IMR-90 (cell line): ENCODE measurements around the gene OR6K6. TPM values are rescaled to one million over a fixed set of nuclear protein-coding genes. Genes with fewer than 3 reads are reported as not detected.

Experiments used
- ATAC-seq: fragments of 200-7000 bp; cut with Tn5 transposase; 2 replicates; pipeline ENCODE4 v1.9.1; 2020; ENCODE audit warnings: low read depth, mild to moderate bottlenecking, moderate library complexity
- BruUV-seq: library from RNA; stranded (reverse); fragments of 400-500 nt; replicated peaks from 2 replicates; lab custom pipeline; 2021; lab: Mats Ljungman, UMichigan
- CTCF ChIA-PET: fragments of 300-600 bp; formaldehyde crosslinking; extraction: SDS; loops from one replicate; lab custom pipeline; 2021; ENCODE audit warnings: antibody characterized with exemption; lab: Yijun Ruan, JAX
- POLR2A ChIA-PET: fragments of 300-600 bp; sonication (Branson Sonifier 250); formaldehyde crosslinking; loops from one replicate; lab custom pipeline; 2022; ENCODE audit warnings: antibody characterized with exemption; ENCODE audit not compliant: unreplicated experiment; lab: Charles Lee
- DNase-seq: peaks from one replicate; pipeline ENCODE4 v3.0.0; 2013
- H2AFZ ChIP-seq: replicated peaks from 2 replicates; pipeline ENCODE3; 2013; ENCODE audit warnings: low read length, mild to moderate bottlenecking; ENCODE audit not compliant: poor library complexity
- H2AK5ac ChIP-seq: 2 replicates; pipeline ENCODE4 v1.6.1; 2013; ENCODE audit warnings: low read depth, low read length, inconsistent platforms
- H2AK9ac ChIP-seq: replicated peaks from 2 replicates; pipeline ENCODE3; 2013; ENCODE audit warnings: mild to moderate bottlenecking, low read depth, low read length, moderate library complexity; ENCODE audit not compliant: poor library complexity
- H2BK120ac ChIP-seq: 2 replicates; pipeline ENCODE4 v1.6.1; 2013; ENCODE audit warnings: low read depth, low read length, inconsistent platforms
- H2BK15ac ChIP-seq: 3 replicates; pipeline ENCODE4 v1.6.1; 2013; ENCODE audit warnings: low read depth, low read length, inconsistent platforms
- H2BK20ac ChIP-seq: 2 replicates; pipeline ENCODE4 v1.6.1; 2013; ENCODE audit warnings: low read depth, mild to moderate bottlenecking, inconsistent platforms, low read length, moderate library complexity
- H2BK5ac ChIP-seq: 2 replicates; pipeline ENCODE4 v1.6.1; 2013; ENCODE audit warnings: mild to moderate bottlenecking, low read depth, low read length, inconsistent platforms; ENCODE audit not compliant: poor library complexity, severe bottlenecking
- H3K14ac ChIP-seq: replicated peaks from 2 replicates; pipeline ENCODE4 v1.6.1; 2013; ENCODE audit warnings: low read depth, low read length, inconsistent platforms
- H3K18ac ChIP-seq: 2 replicates; pipeline ENCODE4 v1.6.1; 2013; ENCODE audit warnings: low read depth, low read length, control low read depth
- H3K23ac ChIP-seq: 2 replicates; pipeline ENCODE4 v1.6.1; 2013; ENCODE audit warnings: low read depth, low read length, inconsistent platforms
- H3K27ac ChIP-seq: 2 replicates; pipeline ENCODE4 v1.5.1; 2013; ENCODE audit warnings: mild to moderate bottlenecking, control low read depth, low read length; ENCODE audit not compliant: insufficient read depth
- H3K27me3 ChIP-seq: 2 replicates; pipeline ENCODE4 v1.6.1; 2013; ENCODE audit warnings: low read length; ENCODE audit not compliant: control insufficient read depth, insufficient read depth
- H3K36me3 ChIP-seq: 2 replicates; pipeline ENCODE4 v1.6.1; 2013; ENCODE audit warnings: low read length, mixed read lengths; ENCODE audit not compliant: control insufficient read depth, insufficient read depth
- H3K4ac ChIP-seq: 2 replicates; pipeline ENCODE4 v1.6.1; 2013; ENCODE audit warnings: low read depth, low read length, inconsistent platforms
- H3K4me1 ChIP-seq: 2 replicates; pipeline ENCODE4 v1.6.1; 2013; ENCODE audit warnings: low read length, mixed read lengths; ENCODE audit not compliant: control insufficient read depth, insufficient read depth
- H3K4me2 ChIP-seq: 2 replicates; pipeline ENCODE4 v1.6.1; 2013; ENCODE audit warnings: low read depth, mild to moderate bottlenecking, control low read depth, low read length, moderate library complexity
- H3K4me3 ChIP-seq: 2 replicates; pipeline ENCODE4 v1.5.1; 2013; ENCODE audit warnings: low read depth, mild to moderate bottlenecking, control low read depth, low read length, moderate library complexity; ENCODE audit not compliant: insufficient read depth
- H3K56ac ChIP-seq: 2 replicates; pipeline ENCODE4 v1.6.1; 2013; ENCODE audit warnings: low read length, inconsistent platforms; ENCODE audit not compliant: insufficient read depth; ENCODE audit errors: extremely low read depth
- H3K79me1 ChIP-seq, 2 experiments: 2 replicates each; pipeline ENCODE4 v1.6.1; 2013; ENCODE audit warnings: low read length in 2 of 2, inconsistent platforms in 1 of 2, low read depth in 1 of 2
- H3K9ac ChIP-seq: 2 replicates; pipeline ENCODE4 v1.6.1; 2013; ENCODE audit warnings: low read depth, low read length, control low read depth
- H3K9me1 ChIP-seq: 2 replicates; pipeline ENCODE4 v1.6.1; 2013; ENCODE audit warnings: low read length, inconsistent platforms; ENCODE audit not compliant: insufficient read depth
- H3K9me3 ChIP-seq: 2 replicates; pipeline ENCODE4 v1.6.1; 2013; ENCODE audit warnings: low read length; ENCODE audit not compliant: control insufficient read depth, insufficient read depth
- H4K20me1 ChIP-seq: 2 replicates; pipeline ENCODE4 v1.6.1; 2013; ENCODE audit warnings: low read length, inconsistent platforms; ENCODE audit not compliant: insufficient read depth
- H4K5ac ChIP-seq: 2 replicates; pipeline ENCODE4 v1.6.1; 2013; ENCODE audit warnings: mild to moderate bottlenecking, low read depth, low read length, control low read depth
- H4K8ac ChIP-seq, 2 experiments: 2 replicates each; pipeline ENCODE4 v1.6.1; 2013; ENCODE audit warnings: low read depth in 2 of 2, low read length in 2 of 2, control low read depth in 1 of 2, inconsistent platforms in 1 of 2
- H4K91ac ChIP-seq: 2 replicates; pipeline ENCODE4 v1.6.1; 2013; ENCODE audit warnings: low read depth, low read length, inconsistent platforms; ENCODE audit not compliant: insufficient read depth
- CEBPB ChIP-seq: IDR thresholded peaks from 2 replicates; pipeline ENCODE4 v1.6.1; 2012; ENCODE audit warnings: low read depth, low read length, improper control_type of control experiment
- FOS ChIP-seq: fragments of 150-350 bp; IDR thresholded peaks from 2 replicates; pipeline ENCODE4 v1.6.1; 2016; ENCODE audit warnings: low read depth, low read length
- MAFK ChIP-seq: IDR thresholded peaks from 2 replicates; pipeline ENCODE4 v1.6.1; 2012; ENCODE audit warnings: low read depth, low read length, improper control_type of control experiment
- MAZ ChIP-seq: IDR thresholded peaks from 2 replicates; pipeline ENCODE4 v1.6.1; 2012; ENCODE audit warnings: low read depth, mild to moderate bottlenecking, low read length, improper control_type of control experiment, moderate library complexity, borderline replicate concordance
- NFE2L2 ChIP-seq: fragments of 150-350 bp; IDR thresholded peaks from 2 replicates; pipeline ENCODE4 v1.6.1; 2016; ENCODE audit warnings: low read depth, mild to moderate bottlenecking, low read length
- POLR2A ChIP-seq: IDR thresholded peaks from 2 replicates; pipeline ENCODE4 v1.6.1; 2012; ENCODE audit warnings: mild to moderate bottlenecking, low read depth, low read length
- RAD21 ChIP-seq: IDR thresholded peaks from 2 replicates; pipeline ENCODE4 v1.6.1; 2012; ENCODE audit warnings: low read length, improper control_type of control experiment
- SMC3 ChIP-seq: fragments of 150-350 bp; IDR thresholded peaks from 2 replicates; pipeline ENCODE4 v1.6.1; 2016; ENCODE audit warnings: low read depth, mild to moderate bottlenecking, antibody characterized with exemption, low read length, moderate library complexity
- USF2 ChIP-seq: fragments of 150-350 bp; IDR thresholded peaks from 2 replicates; pipeline ENCODE4 v1.6.1; 2017; ENCODE audit warnings: mild to moderate bottlenecking, antibody characterized with exemption, low read length, low read depth
- WGBS, 2 experiments: methylation state at CpG; one replicate each; pipeline versions ENCODE4 v1.1.5 to v1.1.7; 2013; ENCODE audit warnings: missing lambda C conversion rate in 2 of 2; ENCODE audit not compliant: insufficient read length in 1 of 2; ENCODE audit errors: extremely low coverage in 2 of 2; 5-methylcytosine and 5-hydroxymethylcytosine counted together
- dilution Hi-C: fragments of 300-500 bp; cut with HindIII; formaldehyde crosslinking; loops from one replicate; pipeline ENCODE4 v1.14.3; 2018; ENCODE audit warnings: low sequenced_read_pairs; ENCODE audit not compliant: unreplicated experiment
- in situ Hi-C: fragments of 300-500 bp; cut with MboI; formaldehyde crosslinking; loops from 3 replicates; pipeline ENCODE4 v1.14.3; 2019; ENCODE audit warnings: low sequenced_read_pairs, inconsistent platforms, mixed read lengths
- intact Hi-C: fragments of 100-400 bp; cut with micrococcal nuclease; formaldehyde crosslinking; loops from 2 replicates; pipeline ENCODE4 v1.10.0; 2022
- polyA plus RNA-seq, 3 experiments: library from polyadenylated mRNA; depleted of rRNA; stranded (reverse); fragments of >200 nt; gene quantifications; 2 replicates each; pipeline ENCODE4 v1.2.3, GENCODE V29; 2012; ENCODE audit warnings: low replicate concordance in 1 of 3
- total RNA-seq: library from RNA; depleted of rRNA; stranded (reverse); fragments of >200 nt; gene quantifications from 2 replicates; pipeline ENCODE4 v1.2.3, GENCODE V29; 2012
- TF ChIP-seq, protein P1 (sequence below): fragments of 150-350 bp; IDR thresholded peaks from 2 replicates; pipeline ENCODE4 v1.6.1; 2016; ENCODE audit warnings: low read depth, mild to moderate bottlenecking, low read length, moderate library complexity, borderline replicate concordance

Gene OR6K6
- total and polyA plus RNA-seq, 2 of the 4 experiments (the other 2 are of a cell fraction), result not detected

DNA sequence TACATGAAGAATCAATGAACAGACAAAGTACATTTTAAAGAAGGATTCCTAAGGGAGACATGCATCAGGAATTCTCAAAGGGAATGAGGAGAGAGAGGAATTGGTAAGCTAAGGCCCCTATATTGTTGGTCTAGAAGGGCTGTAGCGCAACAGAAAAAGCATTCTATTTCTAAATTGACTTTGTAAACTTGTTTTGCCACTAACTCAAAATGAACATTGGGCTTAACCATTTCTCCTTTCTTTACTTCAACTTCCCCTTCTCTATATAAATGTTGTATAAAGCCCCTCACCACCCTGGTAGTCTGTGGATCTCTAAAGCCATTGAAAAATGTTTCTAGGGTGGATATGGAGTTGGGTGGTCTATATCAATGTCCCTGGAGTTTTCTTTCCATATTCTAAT lies 46.9 kb downstream of the OR6K6 start:
- no peak overlapping the region for H3K4ac ChIP-seq
- no CpG with 5 or more reads among the region's 1 CpG for WGBS, 2 experiments
- no peak for ATAC-seq

More for the DNA sequence above, 46.9 kb downstream of the OR6K6 start:
- H2BK120ac ChIP-seq, result no peak overlapping the region
- BruUV-seq, result no TSS peak
- H3K56ac ChIP-seq, result no peak overlapping the region
- POLR2A ChIA-PET, result no interaction called here
- no peak overlapping the region for H3K14ac ChIP-seq
- in situ Hi-C loops (no loop called here), intact Hi-C loops (no loop called here), dilution Hi-C loops (no loop called here)
- H3K23ac ChIP-seq, result no peak overlapping the region
- DNase-seq, result no peak
- CTCF ChIA-PET, result no interaction called here
- no peaks in the 10 kb centered on the region for H3K36me3 ChIP-seq
- no peak overlapping the region for H2BK20ac ChIP-seq
- H3K27me3 ChIP-seq, result no peaks in the 10 kb centered on the region
- no peaks in the 10 kb centered on the region for H3K9me1 ChIP-seq
- TF ChIP-seq POLR2A (no peak), USF2 (no peak), MAZ (no peak), RAD21 (no peak), MAFK (no peak), FOS (no peak), SMC3 (no peak), NFE2L2 (no peak), CEBPB (no peak)
- TF ChIP-seq, protein P1, sequence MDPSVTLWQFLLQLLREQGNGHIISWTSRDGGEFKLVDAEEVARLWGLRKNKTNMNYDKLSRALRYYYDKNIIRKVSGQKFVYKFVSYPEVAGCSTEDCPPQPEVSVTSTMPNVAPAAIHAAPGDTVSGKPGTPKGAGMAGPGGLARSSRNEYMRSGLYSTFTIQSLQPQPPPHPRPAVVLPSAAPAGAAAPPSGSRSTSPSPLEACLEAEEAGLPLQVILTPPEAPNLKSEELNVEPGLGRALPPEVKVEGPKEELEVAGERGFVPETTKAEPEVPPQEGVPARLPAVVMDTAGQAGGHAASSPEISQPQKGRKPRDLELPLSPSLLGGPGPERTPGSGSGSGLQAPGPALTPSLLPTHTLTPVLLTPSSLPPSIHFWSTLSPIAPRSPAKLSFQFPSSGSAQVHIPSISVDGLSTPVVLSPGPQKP, result no peak
- H4K20me1 ChIP-seq, result no peaks in the 10 kb centered on the region
- no peak overlapping the region for H4K8ac ChIP-seq
- no peak overlapping the region for H3K4me3 ChIP-seq
- no peaks in the 10 kb centered on the region for H3K79me1 ChIP-seq
- H2AK5ac ChIP-seq, result no peak overlapping the region
- H2AK9ac ChIP-seq, result no peak overlapping the region
- no peak overlapping the region for H3K18ac ChIP-seq
- H3K27ac ChIP-seq, result no peak overlapping the region
- no peak overlapping the region for H2BK5ac ChIP-seq
- no peaks in the 10 kb centered on the region for H3K4me1 ChIP-seq
- H3K9ac ChIP-seq, result no peak overlapping the region
- H3K9me3 ChIP-seq, result no peaks in the 10 kb centered on the region
- no peak overlapping the region for H2BK15ac ChIP-seq
- H3K4me2 ChIP-seq, result no peak overlapping the region
- no peak overlapping the region for H4K91ac ChIP-seq
- no peak overlapping the region for H4K5ac ChIP-seq
- H2AFZ ChIP-seq, result no peak overlapping the region
